Liver (tissue), 3 donors: ENCODE measurements around the gene CCL21.

Experiments used
- GABPA ChIP-seq, 2 donors: IDR thresholded peaks in 1 of 2; conservative IDR thresholded peaks in 1 of 2; 2 replicates each; pipeline ENCODE4 v1.6.1; 2016; ENCODE audit warnings: antibody characterized with exemption in 2 of 2, mild to moderate bottlenecking in 1 of 2, moderate library complexity in 1 of 2
- JUND ChIP-seq, 2 donors: IDR thresholded peaks; 2 replicates each; pipeline ENCODE4 v1.6.1; 2016; ENCODE audit warnings: antibody characterized with exemption in 2 of 2
- REST ChIP-seq: IDR thresholded peaks from 2 replicates; pipeline ENCODE4 v1.6.1; 2016; ENCODE audit warnings: antibody characterized with exemption, mild to moderate bottlenecking
- ZBTB33 ChIP-seq: IDR thresholded peaks from 2 replicates; pipeline ENCODE4 v1.6.1; 2016; ENCODE audit warnings: antibody characterized with exemption
- TF ChIP-seq, protein P1 (sequence below): fragments of 150-350 bp; IDR thresholded peaks from 2 replicates; pipeline ENCODE4 v1.5.1; 2017; ENCODE audit warnings: improper control_type of control experiment, low read depth, low read length; ENCODE audit not compliant: missing input control
- donor health status: healthy.
- donor health status: healthy.

- TF ChIP-seq REST (no peak), JUND (IDR thresholded peaks at IDR 0.05) (no peak), ZBTB33 (no peak), GABPA (IDR thresholded peaks at IDR 0.05 in 1 of 2, conservative IDR thresholded peaks at IDR 0.05 in 1 of 2) (no peak)
- TF ChIP-seq, protein P1, sequence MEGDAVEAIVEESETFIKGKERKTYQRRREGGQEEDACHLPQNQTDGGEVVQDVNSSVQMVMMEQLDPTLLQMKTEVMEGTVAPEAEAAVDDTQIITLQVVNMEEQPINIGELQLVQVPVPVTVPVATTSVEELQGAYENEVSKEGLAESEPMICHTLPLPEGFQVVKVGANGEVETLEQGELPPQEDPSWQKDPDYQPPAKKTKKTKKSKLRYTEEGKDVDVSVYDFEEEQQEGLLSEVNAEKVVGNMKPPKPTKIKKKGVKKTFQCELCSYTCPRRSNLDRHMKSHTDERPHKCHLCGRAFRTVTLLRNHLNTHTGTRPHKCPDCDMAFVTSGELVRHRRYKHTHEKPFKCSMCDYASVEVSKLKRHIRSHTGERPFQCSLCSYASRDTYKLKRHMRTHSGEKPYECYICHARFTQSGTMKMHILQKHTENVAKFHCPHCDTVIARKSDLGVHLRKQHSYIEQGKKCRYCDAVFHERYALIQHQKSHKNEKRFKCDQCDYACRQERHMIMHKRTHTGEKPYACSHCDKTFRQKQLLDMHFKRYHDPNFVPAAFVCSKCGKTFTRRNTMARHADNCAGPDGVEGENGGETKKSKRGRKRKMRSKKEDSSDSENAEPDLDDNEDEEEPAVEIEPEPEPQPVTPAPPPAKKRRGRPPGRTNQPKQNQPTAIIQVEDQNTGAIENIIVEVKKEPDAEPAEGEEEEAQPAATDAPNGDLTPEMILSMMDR = no peak
Observed at GRCh38 chr9:34675869-34676268, 34.1 kb downstream of the CCL21 start.
